ENCODE data around the gene OSBPL1A. TPM values are rescaled to one million over a fixed set of nuclear protein-coding genes. Genes with fewer than 3 reads are reported as not detected.

The OSBPL1A gene
- total and polyA plus RNA-seq, 10 of the 15 experiments (the other 5 are each of a cell fraction or from before 2014, with no cell fraction given), result 0.02 to 0.83 (median 0.11) TPM; not detected in 6

DNA sequence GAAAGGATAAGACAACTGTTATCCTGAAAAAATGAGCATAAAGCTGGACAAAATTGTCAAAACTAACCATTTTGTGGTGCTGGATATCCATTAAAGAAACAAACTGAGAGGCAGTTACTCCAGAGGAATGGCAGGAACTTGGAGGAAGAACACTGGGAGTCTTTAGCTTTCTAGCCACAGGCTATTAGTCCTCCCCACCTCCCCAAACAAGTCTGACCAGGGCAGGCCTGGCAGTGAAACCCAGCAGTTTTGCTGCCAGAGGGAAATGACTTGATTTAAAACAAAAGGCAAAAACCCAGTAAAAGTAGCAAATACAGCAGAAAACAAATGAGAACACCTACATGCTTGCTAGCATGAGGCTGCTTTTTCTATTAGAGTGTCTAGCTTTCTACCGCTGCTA lies 34.9 kb downstream of the OSBPL1A start (continued):
- TF ChIP-seq, protein P1, sequence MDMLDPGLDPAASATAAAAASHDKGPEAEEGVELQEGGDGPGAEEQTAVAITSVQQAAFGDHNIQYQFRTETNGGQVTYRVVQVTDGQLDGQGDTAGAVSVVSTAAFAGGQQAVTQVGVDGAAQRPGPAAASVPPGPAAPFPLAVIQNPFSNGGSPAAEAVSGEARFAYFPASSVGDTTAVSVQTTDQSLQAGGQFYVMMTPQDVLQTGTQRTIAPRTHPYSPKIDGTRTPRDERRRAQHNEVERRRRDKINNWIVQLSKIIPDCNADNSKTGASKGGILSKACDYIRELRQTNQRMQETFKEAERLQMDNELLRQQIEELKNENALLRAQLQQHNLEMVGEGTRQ (IDR thresholded peaks at IDR 0.05; ENCODE audit: borderline replicate concordance, low read depth, low read length), result no peak
- TF ChIP-seq CBX5 (IDR thresholded peaks at IDR 0.05; ENCODE audit: low read depth) (no peak), WRNIP1 (IDR thresholded peaks at IDR 0.05; ENCODE audit: borderline replicate concordance, low read depth, low read length) (no peak), ATF7 (IDR thresholded peaks at IDR 0.05; ENCODE audit: low read depth) (no peak), MTA3 (IDR thresholded peaks at IDR 0.05; ENCODE audit: borderline replicate concordance, low read length) (no peak), HDGF (IDR thresholded peaks at IDR 0.05) (no peak), FOXK2 (IDR thresholded peaks at IDR 0.05) (no peak), POLR2AphosphoS2 (IDR thresholded peaks at IDR 0.05; ENCODE audit: low read depth, low read length) (no peak)
- TF ChIP-seq, protein P2, sequence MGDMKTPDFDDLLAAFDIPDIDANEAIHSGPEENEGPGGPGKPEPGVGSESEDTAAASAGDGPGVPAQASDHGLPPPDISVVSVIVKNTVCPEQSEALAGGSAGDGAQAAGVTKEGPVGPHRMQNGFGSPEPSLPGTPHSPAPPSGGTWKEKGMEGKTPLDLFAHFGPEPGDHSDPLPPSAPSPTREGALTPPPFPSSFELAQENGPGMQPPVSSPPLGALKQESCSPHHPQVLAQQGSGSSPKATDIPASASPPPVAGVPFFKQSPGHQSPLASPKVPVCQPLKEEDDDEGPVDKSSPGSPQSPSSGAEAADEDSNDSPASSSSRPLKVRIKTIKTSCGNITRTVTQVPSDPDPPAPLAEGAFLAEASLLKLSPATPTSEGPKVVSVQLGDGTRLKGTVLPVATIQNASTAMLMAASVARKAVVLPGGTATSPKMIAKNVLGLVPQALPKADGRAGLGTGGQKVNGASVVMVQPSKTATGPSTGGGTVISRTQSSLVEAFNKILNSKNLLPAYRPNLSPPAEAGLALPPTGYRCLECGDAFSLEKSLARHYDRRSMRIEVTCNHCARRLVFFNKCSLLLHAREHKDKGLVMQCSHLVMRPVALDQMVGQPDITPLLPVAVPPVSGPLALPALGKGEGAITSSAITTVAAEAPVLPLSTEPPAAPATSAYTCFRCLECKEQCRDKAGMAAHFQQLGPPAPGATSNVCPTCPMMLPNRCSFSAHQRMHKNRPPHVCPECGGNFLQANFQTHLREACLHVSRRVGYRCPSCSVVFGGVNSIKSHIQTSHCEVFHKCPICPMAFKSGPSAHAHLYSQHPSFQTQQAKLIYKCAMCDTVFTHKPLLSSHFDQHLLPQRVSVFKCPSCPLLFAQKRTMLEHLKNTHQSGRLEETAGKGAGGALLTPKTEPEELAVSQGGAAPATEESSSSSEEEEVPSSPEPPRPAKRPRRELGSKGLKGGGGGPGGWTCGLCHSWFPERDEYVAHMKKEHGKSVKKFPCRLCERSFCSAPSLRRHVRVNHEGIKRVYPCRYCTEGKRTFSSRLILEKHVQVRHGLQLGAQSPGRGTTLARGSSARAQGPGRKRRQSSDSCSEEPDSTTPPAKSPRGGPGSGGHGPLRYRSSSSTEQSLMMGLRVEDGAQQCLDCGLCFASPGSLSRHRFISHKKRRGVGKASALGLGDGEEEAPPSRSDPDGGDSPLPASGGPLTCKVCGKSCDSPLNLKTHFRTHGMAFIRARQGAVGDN (IDR thresholded peaks at IDR 0.05), result no peak
- TF ChIP-seq, protein P3, sequence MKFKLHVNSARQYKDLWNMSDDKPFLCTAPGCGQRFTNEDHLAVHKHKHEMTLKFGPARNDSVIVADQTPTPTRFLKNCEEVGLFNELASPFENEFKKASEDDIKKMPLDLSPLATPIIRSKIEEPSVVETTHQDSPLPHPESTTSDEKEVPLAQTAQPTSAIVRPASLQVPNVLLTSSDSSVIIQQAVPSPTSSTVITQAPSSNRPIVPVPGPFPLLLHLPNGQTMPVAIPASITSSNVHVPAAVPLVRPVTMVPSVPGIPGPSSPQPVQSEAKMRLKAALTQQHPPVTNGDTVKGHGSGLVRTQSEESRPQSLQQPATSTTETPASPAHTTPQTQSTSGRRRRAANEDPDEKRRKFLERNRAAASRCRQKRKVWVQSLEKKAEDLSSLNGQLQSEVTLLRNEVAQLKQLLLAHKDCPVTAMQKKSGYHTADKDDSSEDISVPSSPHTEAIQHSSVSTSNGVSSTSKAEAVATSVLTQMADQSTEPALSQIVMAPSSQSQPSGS (IDR thresholded peaks at IDR 0.05; ENCODE audit: low read length), result no peak
